HG02678 (cell line): Measurements from ENCODE around the gene SERPINF2.
"Not testable (repeated sequence)": the region's sequence is repeated elsewhere in the genome, so short reads cannot be mapped to it uniquely, and the experiment has no call there.

ENCODE experiments used
- ATAC-seq: cut with Tn5 transposase; IDR thresholded peaks from one replicate; pipeline ENCODE4 v1.9.1; 2021; ENCODE audit warnings: mild to moderate bottlenecking, moderate library complexity; ENCODE audit not compliant: unreplicated experiment

Gene SERPINF2

DNA sequence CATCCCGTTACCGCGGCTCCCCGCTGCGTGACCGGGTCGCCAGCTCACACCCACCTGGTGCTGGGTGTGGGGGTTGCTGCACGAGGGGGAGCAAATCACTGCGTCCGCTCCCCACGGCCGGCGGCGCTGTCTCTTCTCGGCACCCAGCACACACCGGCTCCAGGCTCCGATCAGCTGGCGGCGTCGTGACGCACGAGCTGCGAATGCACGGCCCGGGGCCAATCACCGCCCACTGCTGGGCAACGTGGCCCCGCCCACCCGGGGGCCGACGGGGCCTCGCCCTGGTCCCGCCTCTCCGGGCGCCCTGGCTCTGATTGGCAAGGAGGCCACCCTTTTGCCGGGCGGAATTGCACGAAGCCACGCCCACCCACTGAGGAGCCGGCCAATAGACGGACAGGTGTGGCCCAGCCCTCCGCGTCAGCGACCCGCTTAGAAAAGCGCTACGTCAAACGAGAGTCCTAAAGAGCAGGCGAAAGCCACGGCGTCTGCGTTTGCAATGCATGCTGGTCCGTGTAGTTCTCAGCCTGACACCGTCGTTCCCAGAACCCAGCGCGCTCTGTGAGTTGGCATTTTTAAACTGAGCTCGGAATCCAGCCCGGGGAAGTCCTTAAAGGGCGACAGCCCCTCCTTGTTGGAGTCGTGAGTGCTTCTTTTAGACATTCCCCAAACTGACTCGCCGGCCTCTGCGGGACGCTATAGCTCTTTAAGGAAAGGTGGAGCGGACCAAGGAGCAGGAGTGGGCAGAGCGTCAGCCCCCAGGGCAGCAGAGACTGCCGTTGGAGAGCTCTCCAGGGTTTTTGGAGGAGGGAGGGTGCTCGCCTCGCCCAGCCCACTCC lies 26.4 kb upstream of the SERPINF2 start:
- ATAC-seq = peak; percentile 79

DNA sequence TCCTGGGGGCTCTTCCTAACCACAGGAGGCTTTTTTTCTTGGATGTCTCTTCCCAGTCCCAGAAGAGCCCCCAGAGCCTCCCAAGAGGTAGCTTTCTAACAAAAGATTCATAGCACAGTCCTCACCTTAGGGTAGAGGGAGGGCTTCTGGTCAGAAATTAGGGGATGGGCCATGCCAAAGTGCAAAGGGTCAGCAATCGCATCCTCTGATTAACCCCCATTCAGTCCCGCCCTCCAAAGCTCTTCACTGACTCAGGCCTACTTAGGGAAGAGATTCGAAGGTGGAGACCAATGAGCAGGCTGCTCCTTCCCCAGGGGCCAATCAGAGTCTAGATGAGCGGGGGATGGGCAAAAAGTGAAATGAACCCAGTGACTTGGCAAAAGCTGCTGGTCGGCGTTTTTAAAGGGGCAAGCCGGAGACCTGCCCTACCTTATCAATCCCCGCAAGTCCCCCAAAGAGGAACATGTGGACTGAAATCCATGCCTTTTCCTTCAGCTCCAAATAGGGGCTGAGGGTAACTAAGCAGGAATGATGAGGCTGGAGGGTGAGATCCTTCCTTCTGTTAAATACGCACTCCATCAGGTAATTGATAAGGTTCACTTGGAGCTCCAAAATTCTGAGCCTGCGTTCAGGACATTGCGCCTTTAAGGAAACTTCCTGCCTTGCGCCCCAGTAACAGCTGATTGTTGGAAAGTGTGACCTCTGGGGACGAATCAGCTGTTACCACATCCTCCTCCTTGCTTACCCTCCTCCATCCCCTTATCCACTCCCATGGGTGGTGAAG lies 25.6 kb upstream of the SERPINF2 start:
- ATAC-seq = peak; percentile 35

DNA sequence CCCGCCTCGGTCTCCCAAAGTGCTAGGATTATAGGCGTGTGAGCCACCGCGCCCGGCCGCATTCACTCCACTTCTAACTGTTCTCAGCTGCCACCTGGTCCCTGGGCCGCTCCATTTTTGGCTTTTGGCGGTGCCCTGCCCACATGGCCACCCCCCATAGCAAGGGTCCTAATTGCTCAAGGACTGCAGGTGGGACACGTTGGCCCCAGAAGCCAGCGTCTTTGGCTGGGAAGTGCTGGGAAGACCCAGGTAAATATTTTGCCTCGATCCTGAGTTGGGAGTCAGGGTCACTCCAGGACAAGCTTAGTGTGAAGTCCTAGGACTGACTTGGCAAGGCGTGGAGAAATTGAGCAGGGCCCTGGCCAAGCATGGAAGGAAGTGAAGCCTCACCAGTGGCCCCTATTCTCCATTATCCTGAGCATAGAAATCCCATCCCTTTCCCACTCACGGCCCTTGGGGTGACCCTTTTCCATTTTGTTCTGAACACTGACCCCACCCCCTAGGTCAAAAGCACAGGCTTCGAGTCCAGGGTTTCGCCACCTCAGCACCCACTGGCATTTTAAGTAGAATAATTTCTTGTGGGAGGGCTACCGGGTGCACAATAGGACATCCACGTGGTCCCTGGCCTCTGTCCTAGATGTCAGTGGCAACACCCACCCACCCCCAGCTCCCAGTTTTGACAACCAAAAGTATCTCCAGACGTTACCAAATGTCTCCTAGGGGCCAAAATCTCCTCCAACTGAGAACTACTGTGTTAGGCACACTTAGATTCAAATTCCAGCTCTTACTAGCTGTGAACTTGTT lies 24.1 kb upstream of the SERPINF2 start:
- ATAC-seq = no peak

DNA sequence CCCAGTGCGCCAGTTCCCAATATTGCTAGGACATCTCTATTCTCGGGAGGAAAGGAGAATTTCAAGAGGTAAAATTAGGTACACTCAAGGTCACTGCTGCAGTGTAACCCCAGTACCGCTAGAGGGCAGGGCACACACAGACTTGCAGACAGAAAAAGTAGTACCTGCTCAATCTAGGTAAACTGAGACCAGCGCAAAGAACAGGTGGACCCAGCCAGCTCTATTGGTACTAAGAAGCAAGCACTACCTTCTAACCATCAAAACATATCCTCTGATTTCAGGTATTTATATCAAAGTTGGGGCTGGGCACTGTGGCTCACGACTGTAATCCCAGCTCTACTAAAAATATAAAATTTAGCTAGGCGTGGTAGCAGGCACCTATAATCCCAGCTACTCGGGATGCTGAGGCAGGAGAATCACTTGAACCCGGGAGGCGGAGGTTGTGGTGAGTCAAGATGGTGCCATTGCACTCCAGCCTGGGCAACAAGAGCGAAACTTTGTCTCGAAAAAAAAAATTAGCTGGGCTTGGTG lies 21.8 kb upstream of the SERPINF2 start:
- ATAC-seq = no peak

DNA sequence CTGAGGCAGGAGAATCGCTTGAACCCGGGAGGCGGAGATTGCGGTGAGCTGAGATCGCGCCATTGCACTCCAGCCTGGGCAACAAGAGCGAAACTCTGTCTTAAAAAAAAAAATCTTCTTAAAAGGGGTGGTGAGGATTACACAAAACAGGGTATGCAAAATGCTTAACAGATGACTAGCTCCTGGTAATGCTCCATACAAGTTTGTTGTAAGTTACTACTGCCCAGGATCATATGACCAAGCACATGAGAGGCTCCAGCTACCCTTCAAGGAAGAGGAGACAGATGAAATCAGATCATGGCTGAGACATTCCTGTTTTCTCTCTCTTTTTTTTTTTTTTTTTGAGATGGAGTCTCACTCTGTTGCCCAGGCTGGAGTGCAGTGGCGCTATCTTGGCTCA lies 20.6 kb upstream of the SERPINF2 start:
- not testable (repeated sequence) for ATAC-seq

DNA sequence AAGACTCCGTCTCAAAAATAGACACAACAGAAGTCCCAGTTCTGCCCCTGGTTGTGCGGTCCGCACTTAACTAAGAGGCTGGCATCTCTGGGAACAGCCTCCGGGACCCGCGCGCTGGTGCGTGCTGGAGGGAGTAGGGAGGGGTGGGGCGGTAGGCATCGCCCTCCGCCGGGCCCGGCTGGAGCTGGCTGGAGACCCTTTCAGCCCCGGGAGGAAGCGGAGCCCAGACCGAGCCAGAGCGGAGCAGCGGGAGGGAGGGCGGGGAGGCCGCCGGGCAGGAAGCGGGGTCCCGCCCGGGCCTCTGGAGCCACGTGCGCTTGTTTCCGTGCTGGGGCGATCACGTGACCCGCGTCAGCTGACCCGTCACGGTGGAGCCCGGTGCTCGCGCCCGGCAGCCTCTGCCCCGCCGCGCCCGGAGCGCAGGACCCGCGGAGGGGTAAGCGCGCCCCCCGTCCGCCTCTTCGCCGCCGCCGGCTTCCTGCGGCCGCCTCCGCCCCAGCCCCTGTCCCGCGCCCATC lies 18.3 kb upstream of the SERPINF2 start, which contains the start of gene WDR81:
WDR81 (plus strand) TSS at position 354 of the 518 bp plus-strand sequence. CDS start 256 bp downstream, outside the sequence.
- peak; percentile 68 for ATAC-seq

DNA sequence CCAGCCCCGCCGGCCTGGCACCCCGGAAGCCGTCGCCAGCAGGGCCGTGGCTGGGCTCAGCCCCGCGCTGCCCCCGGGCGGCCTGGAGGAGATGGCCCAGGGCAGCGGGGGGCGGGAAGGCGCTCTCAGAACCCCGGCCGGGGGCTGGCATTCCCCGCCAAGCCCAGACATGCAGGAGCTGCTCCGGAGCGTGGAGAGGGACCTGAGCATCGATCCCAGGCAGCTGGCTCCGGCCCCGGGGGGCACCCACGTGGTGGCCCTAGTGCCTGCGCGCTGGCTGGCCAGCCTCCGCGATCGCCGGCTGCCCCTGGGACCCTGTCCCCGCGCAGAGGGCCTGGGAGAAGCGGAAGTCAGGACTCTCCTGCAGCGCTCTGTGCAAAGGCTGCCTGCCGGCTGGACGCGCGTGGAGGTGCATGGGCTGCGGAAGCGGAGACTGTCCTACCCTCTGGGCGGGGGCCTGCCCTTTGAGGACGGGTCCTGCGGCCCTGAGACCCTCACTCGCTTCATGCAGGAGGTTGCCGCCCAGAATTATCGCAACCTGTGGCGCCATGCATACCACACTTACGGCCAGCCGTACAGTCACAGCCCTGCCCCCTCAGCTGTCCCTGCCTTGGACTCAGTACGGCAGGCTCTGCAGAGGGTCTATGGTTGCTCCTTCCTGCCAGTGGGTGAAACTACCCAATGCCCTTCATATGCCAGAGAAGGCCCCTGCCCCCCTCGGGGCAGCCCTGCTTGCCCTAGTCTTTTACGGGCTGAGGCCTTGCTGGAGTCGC lies 17.6 kb upstream of the SERPINF2 start:
- peak; percentile 2 for ATAC-seq

DNA sequence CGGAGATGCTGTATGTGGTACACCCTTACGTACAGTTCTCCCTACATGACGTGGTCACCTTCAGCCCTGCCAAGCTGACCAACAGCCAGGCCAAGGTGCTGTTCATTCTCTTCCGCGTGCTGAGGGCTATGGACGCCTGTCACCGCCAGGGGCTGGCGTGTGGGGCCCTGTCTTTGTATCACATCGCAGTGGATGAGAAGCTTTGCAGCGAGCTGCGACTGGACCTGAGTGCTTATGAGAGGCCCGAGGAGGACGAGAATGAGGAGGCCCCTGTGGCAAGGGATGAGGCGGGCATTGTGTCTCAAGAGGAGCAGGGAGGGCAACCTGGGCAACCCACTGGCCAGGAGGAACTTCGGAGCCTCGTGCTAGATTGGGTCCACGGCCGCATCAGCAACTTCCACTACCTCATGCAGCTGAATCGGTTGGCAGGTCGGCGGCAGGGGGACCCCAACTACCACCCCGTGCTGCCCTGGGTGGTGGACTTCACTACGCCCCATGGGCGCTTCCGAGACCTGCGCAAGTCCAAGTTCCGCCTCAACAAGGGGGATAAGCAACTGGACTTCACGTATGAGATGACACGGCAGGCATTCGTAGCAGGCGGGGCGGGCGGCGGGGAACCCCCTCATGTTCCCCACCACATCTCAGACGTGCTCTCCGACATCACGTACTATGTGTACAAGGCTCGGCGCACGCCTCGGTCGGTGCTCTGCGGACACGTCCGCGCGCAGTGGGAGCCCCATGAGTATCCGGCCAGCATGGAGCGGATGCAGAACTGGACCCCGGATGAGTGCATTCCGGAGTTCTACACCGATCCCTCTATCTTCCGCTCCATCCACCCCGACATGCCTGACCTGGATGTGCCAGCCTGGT lies 16.8 kb upstream of the SERPINF2 start:
- ATAC-seq = no peak

DNA sequence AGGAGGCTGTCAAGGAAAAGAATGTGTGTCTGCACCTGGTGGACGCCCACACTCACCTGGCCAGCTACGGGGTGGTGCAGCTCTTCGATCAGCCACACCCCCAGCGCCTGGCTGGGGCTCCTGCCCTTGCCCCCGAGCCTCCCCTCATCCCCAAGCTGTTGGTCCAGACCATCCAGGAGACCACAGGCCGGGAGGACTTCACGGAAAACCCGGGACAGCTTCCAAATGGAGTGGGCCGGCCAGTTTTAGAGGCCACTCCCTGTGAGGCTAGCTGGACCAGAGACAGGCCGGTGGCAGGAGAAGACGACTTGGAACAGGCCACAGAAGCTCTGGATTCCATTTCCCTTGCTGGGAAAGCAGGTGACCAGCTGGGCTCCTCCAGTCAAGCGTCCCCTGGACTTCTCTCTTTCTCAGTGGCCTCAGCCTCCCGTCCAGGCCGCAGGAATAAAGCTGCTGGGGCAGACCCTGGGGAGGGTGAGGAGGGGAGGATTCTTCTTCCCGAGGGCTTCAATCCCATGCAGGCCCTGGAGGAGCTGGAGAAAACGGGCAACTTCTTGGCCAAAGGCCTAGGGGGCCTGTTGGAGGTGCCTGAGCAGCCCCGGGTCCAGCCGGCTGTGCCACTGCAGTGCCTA lies 15.9 kb upstream of the SERPINF2 start:
- ATAC-seq = no peak

DNA sequence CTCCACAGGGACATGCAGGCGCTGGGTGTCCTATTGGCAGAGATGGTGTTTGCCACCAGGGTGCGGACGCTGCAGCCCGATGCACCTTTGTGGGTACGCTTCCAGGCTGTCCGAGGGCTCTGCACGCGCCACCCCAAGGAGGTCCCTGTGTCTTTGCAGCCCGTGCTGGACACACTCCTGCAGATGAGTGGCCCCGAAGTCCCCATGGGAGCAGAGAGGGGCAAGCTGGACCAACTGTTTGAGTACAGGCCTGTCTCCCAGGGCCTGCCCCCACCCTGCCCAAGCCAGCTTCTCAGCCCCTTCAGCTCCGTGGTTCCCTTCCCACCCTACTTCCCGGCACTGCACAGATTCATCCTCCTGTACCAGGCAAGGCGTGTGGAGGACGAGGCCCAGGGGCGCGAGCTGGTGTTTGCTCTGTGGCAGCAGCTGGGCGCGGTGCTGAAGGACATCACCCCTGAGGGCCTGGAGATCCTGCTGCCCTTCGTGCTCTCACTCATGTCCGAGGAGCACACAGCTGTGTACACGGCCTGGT lies 15.3 kb upstream of the SERPINF2 start:
- ATAC-seq = no peak

DNA sequence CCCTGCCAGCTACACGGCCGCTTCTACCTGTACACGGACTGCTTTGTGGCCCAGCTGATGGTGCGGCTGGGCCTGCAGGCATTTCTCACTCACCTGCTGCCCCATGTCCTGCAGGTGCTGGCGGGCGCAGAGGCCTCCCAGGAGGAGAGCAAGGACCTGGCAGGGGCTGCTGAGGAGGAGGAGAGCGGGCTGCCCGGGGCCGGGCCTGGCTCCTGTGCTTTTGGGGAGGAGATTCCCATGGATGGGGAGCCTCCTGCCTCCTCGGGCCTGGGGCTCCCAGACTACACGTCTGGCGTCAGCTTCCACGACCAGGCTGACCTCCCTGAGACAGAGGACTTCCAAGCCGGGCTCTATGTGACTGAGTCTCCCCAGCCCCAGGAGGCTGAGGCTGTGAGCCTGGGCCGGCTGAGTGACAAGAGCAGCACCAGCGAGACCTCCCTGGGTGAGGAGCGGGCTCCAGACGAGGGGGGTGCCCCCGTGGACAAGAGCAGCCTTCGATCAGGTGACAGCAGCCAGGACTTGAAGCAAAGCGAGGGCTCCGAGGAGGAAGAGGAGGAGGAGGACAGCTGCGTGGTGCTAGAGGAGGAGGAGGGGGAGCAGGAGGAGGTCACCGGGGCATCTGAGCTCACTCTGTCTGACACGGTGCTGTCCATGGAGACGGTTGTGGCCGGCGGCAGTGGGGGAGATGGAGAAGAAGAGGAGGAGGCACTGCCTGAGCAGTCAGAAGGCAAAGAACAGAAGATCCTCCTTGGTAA lies 14.6 kb upstream of the SERPINF2 start:
- ATAC-seq = no peak

DNA sequence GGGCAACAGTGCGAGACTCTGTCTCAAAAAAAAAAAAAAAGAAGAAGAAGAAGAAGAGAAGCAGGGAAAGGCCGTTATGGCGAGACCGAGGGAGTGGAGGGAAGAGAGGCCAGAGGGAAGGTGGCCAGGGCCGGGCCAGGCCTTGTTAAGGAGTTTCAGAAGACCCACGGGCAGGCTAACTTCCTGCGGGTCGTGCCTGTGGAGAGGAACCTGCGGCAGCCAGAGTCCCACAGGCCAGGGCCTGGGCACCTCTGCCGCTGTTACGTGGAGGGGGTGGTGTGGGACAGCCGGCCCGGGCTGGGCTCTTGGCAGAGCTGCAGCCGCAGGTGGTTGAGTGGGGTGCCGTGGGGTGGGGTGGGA lies 12.7 kb upstream of the SERPINF2 start:
- no peak for ATAC-seq

DNA sequence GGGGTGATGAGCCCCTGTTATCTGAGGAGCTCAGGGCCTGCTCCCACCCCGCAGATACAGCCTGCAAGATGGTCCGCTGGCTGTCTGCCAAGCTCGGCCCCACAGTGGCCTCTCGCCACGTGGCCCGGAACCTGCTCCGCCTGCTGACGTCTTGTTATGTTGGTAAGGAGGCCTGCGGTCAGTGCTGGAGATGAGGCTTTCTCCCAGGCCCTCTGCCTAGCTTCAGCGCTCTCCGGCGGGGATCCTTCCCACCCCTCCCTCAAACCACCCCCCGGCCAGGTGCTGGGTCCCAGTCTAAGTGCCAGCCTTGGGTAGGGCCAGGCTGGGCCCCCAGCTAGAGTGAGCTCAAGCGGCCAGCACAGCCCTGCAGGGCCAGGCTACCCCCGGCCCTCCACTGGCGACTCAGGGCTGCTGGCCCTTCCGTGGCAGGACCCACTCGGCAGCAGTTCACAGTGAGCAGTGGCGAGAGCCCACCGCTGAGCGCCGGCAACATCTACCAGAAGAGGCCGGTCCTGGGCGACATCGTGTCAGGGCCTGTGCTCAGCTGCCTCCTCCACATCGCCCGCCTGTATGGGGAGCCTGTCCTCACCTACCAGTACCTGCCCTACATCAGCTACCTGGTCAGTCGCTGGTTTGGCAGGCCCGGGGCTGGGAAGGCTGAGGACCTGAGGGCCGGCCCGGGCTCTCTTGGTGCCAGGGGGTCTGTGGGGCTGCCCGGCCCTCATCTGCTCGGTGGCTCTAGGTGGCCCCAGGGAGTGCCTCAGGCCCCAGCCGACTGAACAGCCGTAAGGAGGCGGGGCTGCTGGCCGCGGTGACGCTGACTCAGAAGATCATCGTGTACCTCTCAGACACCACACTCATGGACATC lies 12.1 kb upstream of the SERPINF2 start:
- no peak for ATAC-seq

DNA sequence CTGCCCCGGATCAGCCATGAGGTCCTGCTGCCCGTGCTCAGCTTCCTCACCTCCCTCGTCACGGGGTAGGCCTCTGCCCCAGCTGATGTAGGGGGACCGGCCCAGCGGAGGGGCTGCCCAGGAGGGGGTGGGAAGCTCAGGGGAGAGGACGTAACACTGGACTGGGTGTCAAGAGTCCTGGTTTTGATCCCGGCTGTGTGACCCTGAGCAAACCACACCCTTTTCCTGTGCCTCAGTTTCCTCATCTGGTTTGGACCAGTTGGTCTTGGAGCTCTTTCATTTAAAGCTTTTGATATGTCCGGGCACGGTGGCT lies 11.5 kb upstream of the SERPINF2 start:
- ATAC-seq = no peak

DNA sequence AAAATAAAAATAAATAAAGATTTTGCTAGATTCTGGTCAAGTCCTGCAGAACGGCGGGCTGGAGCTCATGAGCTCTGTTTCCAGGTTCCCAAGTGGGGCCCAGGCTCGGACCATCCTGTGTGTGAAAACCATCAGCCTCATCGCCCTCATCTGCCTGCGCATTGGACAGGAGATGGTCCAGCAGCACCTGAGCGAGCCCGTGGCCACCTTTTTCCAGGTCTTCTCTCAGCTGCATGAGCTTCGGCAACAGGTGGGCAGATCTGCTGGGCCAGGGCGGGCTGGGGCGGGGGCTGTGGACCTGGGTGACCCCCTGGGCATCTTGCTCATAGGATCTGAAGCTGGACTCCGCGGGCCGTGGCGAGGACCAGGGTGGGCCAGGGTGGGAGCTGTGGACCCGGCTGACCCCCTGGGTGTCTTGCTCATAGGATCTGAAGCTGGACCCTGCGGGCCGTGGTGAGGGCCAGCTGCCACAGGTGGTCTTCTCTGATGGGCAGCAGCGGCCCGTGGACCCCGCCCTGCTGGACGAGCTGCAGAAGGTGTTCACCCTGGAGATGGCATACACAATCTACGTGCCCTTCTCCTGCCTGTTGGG lies 10.3 kb upstream of the SERPINF2 start:
- ATAC-seq = no peak

DNA sequence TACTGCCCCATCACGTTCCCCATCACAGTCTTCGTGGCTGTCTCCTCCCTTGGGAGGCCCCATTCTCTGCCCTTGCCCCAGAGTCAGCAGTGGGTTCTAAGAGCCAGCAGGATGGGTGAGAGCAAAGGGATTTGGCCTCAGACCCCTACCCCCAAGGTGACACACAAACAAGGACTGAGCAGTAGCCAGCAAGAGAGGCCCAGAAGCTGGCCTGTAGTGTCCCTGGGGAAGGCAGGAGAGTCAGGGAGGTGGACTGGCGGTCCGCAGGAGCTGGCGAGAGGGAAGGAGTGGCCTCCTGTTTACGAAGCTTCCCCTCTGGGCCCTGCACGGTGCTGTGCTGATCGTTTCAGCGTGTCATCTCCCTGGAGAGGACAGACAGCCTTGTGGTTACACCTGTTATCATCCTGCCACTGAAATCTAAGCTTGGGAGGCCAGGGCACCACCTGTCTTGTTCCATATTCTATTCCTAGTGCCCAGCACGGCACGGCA lies 9.8 kb upstream of the SERPINF2 start:
- no peak for ATAC-seq
